Stimulated activated CD8-positive, alpha-beta memory T cell treated with anti-CD3 and anti-CD28 coated beads, Interleukin-12 subunit alpha, Interleukin-12 subunit beta, amount 100 ng/mL, for 4 hours (primary cell): ENCODE data around the gene ZNF184.
A peak's percentile ranks its signal among the peaks of the same experiment; 100 is the strongest.

Source experiments
- DNase-seq: peaks from one replicate; pipeline ENCODE4 v3.0.0-alpha.2; 2020; ENCODE audit warnings: low read depth

The ZNF184 gene

GRCh38 chr6:27479319-27480182 lies 6.6 kb upstream of the ZNF184 start:
- peak; percentile 70 for DNase-seq

DNA sequence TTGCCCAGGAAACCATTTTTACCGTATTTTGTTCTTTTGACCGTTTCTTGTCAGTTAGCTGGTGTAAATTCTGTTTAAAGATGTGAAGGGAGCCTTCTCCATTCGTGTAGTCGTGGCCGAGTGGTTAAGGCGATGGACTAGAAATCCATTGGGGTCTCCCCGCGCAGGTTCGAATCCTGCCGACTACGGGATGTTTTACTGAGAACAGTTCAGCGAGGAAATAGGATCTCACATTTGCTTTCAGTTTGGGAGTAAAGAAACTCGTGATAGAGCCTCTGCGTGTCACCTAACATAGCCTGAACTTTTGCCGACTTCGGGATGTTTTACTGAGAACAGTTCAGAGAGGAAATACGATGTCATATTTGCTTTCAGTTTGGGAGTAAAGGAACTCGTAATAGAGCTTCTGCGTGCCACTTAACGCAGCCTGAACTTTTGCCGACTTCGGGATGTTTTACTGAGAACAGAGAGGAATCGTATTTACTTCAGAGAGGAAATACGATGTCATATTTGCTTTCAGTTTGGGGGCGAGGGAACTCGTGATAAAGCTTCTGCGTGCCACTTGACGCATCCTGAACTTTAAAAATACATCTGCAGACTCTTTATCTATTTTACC lies 5.9 kb upstream of the ZNF184 start:
- DNase-seq, result peak; percentile 71

DNA sequence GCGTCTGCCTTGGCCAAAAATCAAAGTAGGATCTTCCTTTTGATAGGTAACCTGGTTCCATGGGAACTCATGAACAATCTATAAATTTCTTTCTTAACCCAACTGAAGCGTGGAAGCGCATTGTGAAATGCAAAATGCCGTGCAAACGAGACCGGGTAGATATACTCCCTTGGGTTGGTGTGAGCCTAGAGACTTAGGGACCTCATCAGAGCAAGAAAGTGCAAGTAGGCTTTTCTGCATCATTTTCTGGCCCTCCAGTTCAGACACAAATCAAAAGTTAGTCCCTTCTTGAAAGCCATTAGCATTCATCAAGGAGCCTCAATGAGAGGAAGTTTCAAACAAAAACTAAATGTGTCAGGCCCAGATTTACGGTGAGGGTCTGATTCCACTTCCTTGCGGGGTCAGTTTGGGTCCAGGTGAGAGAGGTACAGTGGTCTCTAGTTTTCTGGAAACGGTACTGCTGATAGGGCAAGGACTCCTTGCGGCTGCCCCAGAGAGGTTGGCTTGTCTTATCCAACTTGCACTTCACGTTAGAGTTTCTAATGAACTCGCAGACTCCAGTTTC lies 5.3 kb upstream of the ZNF184 start:
- no peak for DNase-seq

- DNase-seq, result no peak
Observed at GRCh38 chr6:27477318-27478013, 4.6 kb upstream of the ZNF184 start.

DNA sequence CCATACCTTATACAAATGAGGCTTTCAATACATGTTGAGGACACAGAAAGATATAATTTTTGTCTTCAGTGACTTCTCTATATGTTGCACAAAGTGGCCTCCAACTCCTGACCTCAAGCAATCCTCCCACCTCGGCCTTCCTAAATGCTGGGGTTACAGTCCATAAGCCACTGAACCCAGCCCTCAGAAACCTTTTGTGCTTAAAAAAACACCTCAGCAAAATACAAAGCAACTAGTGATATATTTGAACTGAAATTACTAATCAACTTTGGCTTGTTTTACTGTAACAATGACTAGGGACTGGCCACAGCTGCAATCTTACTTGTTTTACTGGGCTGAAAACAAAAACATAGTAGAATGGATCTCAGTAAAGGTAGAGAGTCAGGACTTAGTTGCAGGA lies 3.2 kb upstream of the ZNF184 start:
- DNase-seq, result no peak

- no peak for DNase-seq
Observed at GRCh38 chr6:27474672-27475071, 1.8 kb upstream of the ZNF184 start.

GRCh38 chr6:27474172-27474465 lies 1.2 kb upstream of the ZNF184 start:
- DNase-seq, result no peak

GRCh38 chr6:27472182-27472616 lies 706 bp downstream of the ZNF184 start:
- DNase-seq, result peak; percentile 39

DNA sequence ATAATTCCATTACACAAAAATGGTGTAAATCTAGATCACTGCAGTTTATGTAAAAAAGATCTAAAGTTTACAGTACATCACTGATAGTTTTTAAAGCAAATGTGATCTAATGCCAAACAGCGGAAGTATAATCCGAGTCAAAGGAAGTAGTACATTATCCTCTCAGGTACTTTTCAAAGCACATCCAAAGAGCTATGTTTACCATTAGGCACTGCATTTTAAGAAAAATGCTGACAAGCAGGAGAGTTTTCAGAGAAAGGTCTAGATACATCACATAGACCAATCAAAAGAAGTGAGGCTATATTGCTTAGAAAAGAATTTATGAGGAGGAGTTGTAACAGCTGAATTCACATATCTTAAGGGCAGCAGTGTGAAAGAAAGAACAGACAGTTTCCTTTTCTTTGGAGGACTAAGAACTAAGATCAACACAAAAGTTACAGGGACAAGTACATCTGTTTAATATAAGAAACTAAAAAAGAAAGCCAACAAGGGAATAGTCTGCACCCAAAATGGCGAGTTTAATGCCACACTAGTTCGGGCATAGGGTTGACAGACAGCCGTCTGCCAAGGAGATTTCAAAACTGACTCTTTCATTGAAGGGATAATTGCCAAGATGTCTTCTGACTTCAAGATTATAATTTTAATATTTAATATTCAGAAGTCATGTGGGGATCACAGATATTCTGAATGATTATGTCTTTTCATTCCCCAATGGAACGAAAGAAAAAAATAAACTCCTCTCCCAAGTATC lies 1.4 kb downstream of the ZNF184 start:
- DNase-seq, result no peak

- DNase-seq, result no peak
Observed at GRCh38 chr6:27470023-27470422, 2.9 kb downstream of the ZNF184 start.

DNA sequence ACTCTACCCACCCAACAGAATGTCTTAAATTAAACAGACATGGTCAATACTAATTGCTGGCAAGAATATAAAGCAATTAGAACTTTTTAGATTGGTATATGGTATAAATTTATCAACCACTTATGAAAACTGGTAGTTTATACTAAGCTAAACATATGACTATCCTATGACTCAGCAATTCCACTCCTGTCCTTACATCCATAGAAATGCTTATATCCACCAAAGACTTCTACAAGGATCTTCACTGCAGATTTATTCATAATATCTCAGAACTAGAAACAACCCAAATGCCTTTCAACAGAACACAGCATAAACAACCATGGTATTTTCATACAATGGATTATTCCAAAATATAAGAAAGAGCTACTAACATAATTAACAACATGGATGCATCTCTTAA lies 4.6 kb downstream of the ZNF184 start:
- DNase-seq, result no peak

DNA sequence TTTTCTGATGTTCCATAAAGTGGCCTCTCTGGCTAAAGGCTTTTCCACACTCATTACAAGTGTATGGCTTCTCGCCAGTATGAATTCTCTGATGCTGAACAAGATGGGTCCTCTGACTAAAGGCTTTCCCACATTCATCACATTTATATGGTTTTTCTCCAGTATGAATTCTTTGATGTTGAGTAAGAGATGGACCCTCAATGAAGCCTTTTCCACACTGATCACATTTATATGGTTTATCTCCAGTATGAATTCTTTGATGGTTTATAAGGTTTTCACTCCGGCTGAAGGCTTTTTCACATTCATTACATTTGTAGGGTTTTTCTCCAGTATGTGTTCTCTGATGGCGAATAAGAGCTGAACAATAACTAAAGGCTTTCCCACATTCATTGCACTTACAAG lies 20.4 kb downstream of the ZNF184 start:
- no peak for DNase-seq

- DNase-seq, result no peak
Observed at GRCh38 chr6:27451660-27452390, 21.1 kb downstream of the ZNF184 start.

- DNase-seq, result no peak
Observed at GRCh38 chr6:27448456-27448855, 24.4 kb downstream of the ZNF184 start.

- no peak for DNase-seq
Observed at GRCh38 chr6:27442932-27443331, 30.0 kb downstream of the ZNF184 start.

GRCh38 chr6:27441001-27441400 lies 31.9 kb downstream of the ZNF184 start:
- no peak for DNase-seq

GRCh38 chr6:27439371-27439770 lies 33.5 kb downstream of the ZNF184 start:
- no peak for DNase-seq

- DNase-seq, result no peak
Observed at GRCh38 chr6:27433714-27434113, 39.2 kb downstream of the ZNF184 start.

- no peak for DNase-seq
Observed at GRCh38 chr6:27428966-27429365, 43.9 kb downstream of the ZNF184 start.

- DNase-seq, result no peak
Observed at GRCh38 chr6:27428502-27428901, 44.4 kb downstream of the ZNF184 start.

- no peak for DNase-seq
Observed at GRCh38 chr6:27426045-27426620, 46.8 kb downstream of the ZNF184 start.
